Neural cell (in vitro differentiated cells): ENCODE results near the gene TFB2M. TPM values are rescaled to one million over a fixed set of nuclear protein-coding genes. Genes with fewer than 3 reads are reported as not detected.

Experiments
- H2AFZ ChIP-seq: fragments of 200-600, 300-800 bp; sonication (generic), shearing (Covaris generic); 2 replicates; pipeline ENCODE4 v1.6.0; 2014; ENCODE audit warnings: low read depth, mild to moderate bottlenecking, antibody characterized with exemption, low read length, moderate library complexity
- H3F3A ChIP-seq: fragments of 200-600 bp; shearing (Covaris generic); 2 replicates; pipeline ENCODE4 v1.6.1; 2016; ENCODE audit warnings: mild to moderate bottlenecking, moderate library complexity, mixed read lengths, antibody characterized with exemption, low read length; ENCODE audit not compliant: insufficient read depth, poor library complexity, severe bottlenecking
- H3K27ac ChIP-seq: fragments of 200-600, 300-800 bp; sonication (generic), shearing (Covaris generic); 2 replicates; pipeline ENCODE4 v1.5.1; 2014; ENCODE audit warnings: mild to moderate bottlenecking, low read length, moderate library complexity
- H3K27me3 ChIP-seq: fragments of 300-800, 200-600 bp; sonication (generic), shearing (Covaris generic); 2 replicates; pipeline ENCODE4 v1.6.0; 2014; ENCODE audit warnings: mild to moderate bottlenecking, low read depth, low read length, moderate library complexity; ENCODE audit not compliant: insufficient read depth
- H3K36me3 ChIP-seq: fragments of 300-800, 200-600 bp; sonication (generic), shearing (Covaris generic); 2 replicates; pipeline ENCODE4 v1.5.1; 2014; ENCODE audit warnings: mild to moderate bottlenecking, antibody characterized with exemption, low read length, moderate library complexity; ENCODE audit not compliant: insufficient read depth
- H3K4me2 ChIP-seq: fragments of 300-800, 200-600 bp; sonication (generic), shearing (Covaris generic); 2 replicates; pipeline ENCODE4 v1.6.0; 2014; ENCODE audit warnings: mild to moderate bottlenecking, low read length
- H3K4me3 ChIP-seq: fragments of 300-800, 200-600 bp; sonication (generic), shearing (Covaris generic); 2 replicates; pipeline ENCODE4 v1.5.1; 2014; ENCODE audit warnings: mild to moderate bottlenecking, low read length, moderate library complexity
- H3K79me2 ChIP-seq: fragments of 200-600 bp; shearing (Covaris generic); replicated peaks from 2 replicates; pipeline ENCODE4 v1.6.0; 2014; ENCODE audit warnings: mild to moderate bottlenecking, low read length, moderate library complexity; ENCODE audit not compliant: insufficient read depth
- H3K9ac ChIP-seq: fragments of 300-800, 200-600 bp; sonication (generic), shearing (Covaris generic); 2 replicates; pipeline ENCODE4 v1.6.1; 2016; ENCODE audit warnings: mild to moderate bottlenecking, low read length, mixed read lengths
- H3K9me2 ChIP-seq: fragments of 200-600 bp; shearing (Covaris generic); 2 replicates; pipeline ENCODE4 v1.6.1; 2016; ENCODE audit warnings: mild to moderate bottlenecking, low read length, mixed read lengths; ENCODE audit not compliant: insufficient read depth
- H3K9me3 ChIP-seq: fragments of 200-600, 300-800 bp; sonication (generic), shearing (Covaris generic); 2 replicates; pipeline ENCODE4 v1.6.1; 2016; ENCODE audit warnings: mild to moderate bottlenecking, mixed run types, low read length, moderate library complexity, mixed read lengths
- H4K20me1 ChIP-seq: fragments of 200-600 bp; shearing (Covaris generic); 2 replicates; pipeline ENCODE4 v1.6.1; 2016; ENCODE audit warnings: mild to moderate bottlenecking, mixed run types; ENCODE audit not compliant: insufficient read depth
- CTCF ChIP-seq: fragments of 450-650 bp; IDR thresholded peaks from 2 replicates; pipeline ENCODE4 v1.5.1; 2014; ENCODE audit warnings: antibody characterized with exemption, mild to moderate bottlenecking, moderate library complexity; ENCODE audit not compliant: poor library complexity, severe bottlenecking
- EP300 ChIP-seq: fragments of 450-650 bp; conservative IDR thresholded peaks from 2 replicates; pipeline ENCODE4 v1.6.1; 2014; ENCODE audit warnings: antibody characterized with exemption, mild to moderate bottlenecking, moderate library complexity; ENCODE audit not compliant: poor library complexity, severe bottlenecking
- EZH2 ChIP-seq: fragments of 200-600, 300-800 bp; shearing (Covaris generic), sonication (generic); IDR thresholded peaks from 2 replicates; pipeline ENCODE4 v1.6.1; 2014; ENCODE audit warnings: antibody characterized with exemption, low read length, borderline replicate concordance, mild to moderate bottlenecking; ENCODE audit not compliant: insufficient read depth, poor library complexity, severe bottlenecking
- MXI1 ChIP-seq: fragments of 450-650 bp; conservative IDR thresholded peaks from 2 replicates; pipeline ENCODE4 v1.6.1; 2014; ENCODE audit warnings: antibody characterized with exemption, mild to moderate bottlenecking; ENCODE audit not compliant: poor library complexity, severe bottlenecking
- POLR2AphosphoS5 ChIP-seq: IDR thresholded peaks from 2 replicates; pipeline ENCODE4 v1.6.1; 2012
- RAD21 ChIP-seq: fragments of 450-650 bp; conservative IDR thresholded peaks from 2 replicates; pipeline ENCODE4 v1.6.1; 2014; ENCODE audit warnings: antibody characterized with exemption, mild to moderate bottlenecking, moderate library complexity
- SMC3 ChIP-seq: fragments of 450-650 bp; conservative IDR thresholded peaks from 2 replicates; pipeline ENCODE4 v1.6.1; 2014; ENCODE audit warnings: antibody characterized with exemption, mild to moderate bottlenecking, moderate library complexity; ENCODE audit not compliant: poor library complexity
- TAF1 ChIP-seq: IDR thresholded peaks from 2 replicates; pipeline ENCODE4 v1.6.1; 2012; ENCODE audit warnings: low read depth
- polyA plus RNA-seq: library from polyadenylated mRNA; depleted of rRNA; stranded (reverse); fragments of >200 nt; gene quantifications from 2 replicates; pipeline ENCODE4 v1.2.3, GENCODE V29; 2014
- TF ChIP-seq, protein P1 (sequence below): IDR thresholded peaks from 2 replicates; pipeline ENCODE4 v1.6.1; 2012; ENCODE audit warnings: borderline replicate concordance

TFB2M gene
- polyA plus RNA-seq, 1 donor from 2014 or later, result 19.2 TPM

DNA sequence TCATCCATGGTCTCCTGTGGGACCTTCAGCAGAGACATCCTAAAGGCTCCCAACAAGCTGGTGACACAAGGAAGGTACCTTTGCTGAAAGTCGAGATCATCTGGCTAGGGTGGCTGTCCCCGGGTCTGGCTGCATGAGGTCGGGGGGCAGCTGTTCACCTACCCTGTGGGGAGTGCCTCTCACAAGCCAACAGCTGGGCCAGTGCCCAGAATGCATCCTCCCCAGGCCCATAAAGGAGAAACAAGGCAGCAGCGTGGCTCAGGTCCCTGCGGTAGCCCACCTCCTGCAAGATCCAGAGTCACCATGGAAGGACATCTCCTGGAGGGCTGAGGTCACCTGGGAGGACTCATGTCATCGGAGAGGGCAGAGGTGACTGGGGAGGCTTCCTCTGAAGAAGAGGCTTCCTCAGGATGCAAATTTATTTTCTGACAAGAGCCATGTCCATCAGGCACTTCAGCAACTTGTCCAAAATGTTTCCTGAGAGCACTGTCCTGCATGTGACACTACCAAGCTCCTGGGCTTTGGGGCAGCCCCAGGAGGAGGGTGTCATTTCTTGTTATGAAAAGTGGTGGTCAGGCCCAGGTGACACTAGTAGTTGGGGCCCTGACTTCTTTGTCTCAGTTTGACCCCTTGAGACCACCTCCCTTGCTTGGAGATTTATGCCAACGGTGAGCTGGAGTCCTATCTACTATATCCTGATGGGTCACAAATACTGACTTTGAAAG lies 52.3 kb downstream of the TFB2M start:
- H2AFZ ChIP-seq, result no peak overlapping the region
- H3K9ac ChIP-seq, result no peak overlapping the region
- no peak overlapping the region for H3K27ac ChIP-seq
- H3K36me3 ChIP-seq, result no peaks in the 10 kb centered on the region
- no peaks in the 10 kb centered on the region for H3K79me2 ChIP-seq
- H4K20me1 ChIP-seq, result no peaks in the 10 kb centered on the region
- no peak overlapping the region for H3K4me3 ChIP-seq
- no peaks in the 10 kb centered on the region for H3K9me2 ChIP-seq
- H3F3A ChIP-seq, result no peaks in the 10 kb centered on the region
- no peaks in the 10 kb centered on the region for H3K9me3 ChIP-seq
- TF ChIP-seq SMC3 (no peak), POLR2AphosphoS5 (no peak), RAD21 (no peak), EP300 (no peak), CTCF (no peak), TAF1 (no peak), MXI1 (no peak), EZH2 (no peak)
- TF ChIP-seq, protein P1, sequence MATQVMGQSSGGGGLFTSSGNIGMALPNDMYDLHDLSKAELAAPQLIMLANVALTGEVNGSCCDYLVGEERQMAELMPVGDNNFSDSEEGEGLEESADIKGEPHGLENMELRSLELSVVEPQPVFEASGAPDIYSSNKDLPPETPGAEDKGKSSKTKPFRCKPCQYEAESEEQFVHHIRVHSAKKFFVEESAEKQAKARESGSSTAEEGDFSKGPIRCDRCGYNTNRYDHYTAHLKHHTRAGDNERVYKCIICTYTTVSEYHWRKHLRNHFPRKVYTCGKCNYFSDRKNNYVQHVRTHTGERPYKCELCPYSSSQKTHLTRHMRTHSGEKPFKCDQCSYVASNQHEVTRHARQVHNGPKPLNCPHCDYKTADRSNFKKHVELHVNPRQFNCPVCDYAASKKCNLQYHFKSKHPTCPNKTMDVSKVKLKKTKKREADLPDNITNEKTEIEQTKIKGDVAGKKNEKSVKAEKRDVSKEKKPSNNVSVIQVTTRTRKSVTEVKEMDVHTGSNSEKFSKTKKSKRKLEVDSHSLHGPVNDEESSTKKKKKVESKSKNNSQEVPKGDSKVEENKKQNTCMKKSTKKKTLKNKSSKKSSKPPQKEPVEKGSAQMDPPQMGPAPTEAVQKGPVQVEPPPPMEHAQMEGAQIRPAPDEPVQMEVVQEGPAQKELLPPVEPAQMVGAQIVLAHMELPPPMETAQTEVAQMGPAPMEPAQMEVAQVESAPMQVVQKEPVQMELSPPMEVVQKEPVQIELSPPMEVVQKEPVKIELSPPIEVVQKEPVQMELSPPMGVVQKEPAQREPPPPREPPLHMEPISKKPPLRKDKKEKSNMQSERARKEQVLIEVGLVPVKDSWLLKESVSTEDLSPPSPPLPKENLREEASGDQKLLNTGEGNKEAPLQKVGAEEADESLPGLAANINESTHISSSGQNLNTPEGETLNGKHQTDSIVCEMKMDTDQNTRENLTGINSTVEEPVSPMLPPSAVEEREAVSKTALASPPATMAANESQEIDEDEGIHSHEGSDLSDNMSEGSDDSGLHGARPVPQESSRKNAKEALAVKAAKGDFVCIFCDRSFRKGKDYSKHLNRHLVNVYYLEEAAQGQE, result no peak
- H3K4me2 ChIP-seq, result no peak overlapping the region
- H3K27me3 ChIP-seq, result no peaks in the 10 kb centered on the region

DNA sequence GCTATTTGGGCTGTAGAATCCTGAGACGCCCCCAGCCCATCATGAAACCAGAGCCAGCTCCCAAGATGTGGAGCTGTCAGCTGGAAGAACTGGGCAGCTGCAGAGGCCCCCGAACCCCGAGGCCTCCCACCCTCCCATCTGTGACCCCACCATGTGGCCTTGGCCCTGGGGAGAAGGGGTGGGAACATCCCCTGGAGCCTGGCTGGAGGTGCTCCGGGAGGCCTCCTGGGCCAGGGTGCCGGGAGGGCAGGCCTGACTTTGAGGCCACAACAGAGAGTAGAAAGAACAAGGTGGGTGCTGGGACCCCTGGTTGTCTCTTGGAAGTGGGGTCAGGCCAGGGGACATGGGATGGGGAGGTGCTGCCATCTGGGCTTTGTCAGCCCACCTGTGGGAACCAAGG lies 53.0 kb downstream of the TFB2M start:
- no peaks in the 10 kb centered on the region for H3K9me3 ChIP-seq
- no peak for TF ChIP-seq POLR2AphosphoS5
- TF ChIP-seq EZH2, result no peak
- no peak for TF ChIP-seq RAD21
- no peak for TF ChIP-seq CTCF
- no peak for TF ChIP-seq SMC3
- TF ChIP-seq MXI1, result no peak
- TF ChIP-seq, protein P1, result no peak
- TF ChIP-seq EP300, result no peak
- no peak for TF ChIP-seq TAF1
- no peaks in the 10 kb centered on the region for H3K9me2 ChIP-seq
- no peak overlapping the region for H2AFZ ChIP-seq
- no peak overlapping the region for H3K4me3 ChIP-seq
- H3K36me3 ChIP-seq, result no peaks in the 10 kb centered on the region
- no peak overlapping the region for H3K9ac ChIP-seq
- no peak overlapping the region for H3K4me2 ChIP-seq
- no peaks in the 10 kb centered on the region for H4K20me1 ChIP-seq
- no peak overlapping the region for H3K27ac ChIP-seq
- no peaks in the 10 kb centered on the region for H3F3A ChIP-seq
- H3K79me2 ChIP-seq, result no peaks in the 10 kb centered on the region
- H3K27me3 ChIP-seq, result no peaks in the 10 kb centered on the region
